Ovary (tissue), 9 donors: ENCODE measurements around the gene PLEKHH2. TPM values are rescaled to one million over a fixed set of nuclear protein-coding genes. Genes with fewer than 3 reads are reported as not detected.

ENCODE experiments used
- DNase-seq, 5 donors: peaks; one replicate each; pipeline ENCODE4 v3.0.0-alpha.2; 2019 to 2020
- H3K27ac ChIP-seq, 2 donors: fragments of 200-600 bp; one replicate each; pipeline versions ENCODE4 v1.5.1 to v1.8.0; 2019 to 2022
- H3K27me3 ChIP-seq: fragments of 200-600 bp; one replicate; pipeline ENCODE4 v1.8.0; 2022
- H3K36me3 ChIP-seq: fragments of 200-600 bp; sonication (generic); one replicate; pipeline ENCODE4 v1.5.1; 2019
- H3K4me1 ChIP-seq: one replicate; pipeline ENCODE4 v1.8.1; 2013; ENCODE audit warnings: mild to moderate bottlenecking, moderate library complexity; ENCODE audit not compliant: insufficient read depth
- H3K4me3 ChIP-seq: fragments of 200-600 bp; sonication (generic); one replicate; pipeline ENCODE4 v1.5.1; 2017
- H3K9me3 ChIP-seq, 2 donors: fragments of 200-600 bp in 1 of 2; sonication (generic) in 1 of 2; one replicate each; pipeline versions ENCODE4 v1.5.1 to v1.8.1; 2013 to 2019; ENCODE audit warnings: mild to moderate bottlenecking in 1 of 2, moderate library complexity in 1 of 2
- EP300 ChIP-seq: sonication (generic); formaldehyde crosslinking; IDR thresholded peaks from one replicate; pipeline ENCODE4 v1.6.1; 2017; ENCODE audit warnings: antibody characterized with exemption
- POLR2A ChIP-seq: fragments of 450-650 bp; IDR thresholded peaks from one replicate; pipeline ENCODE4 v1.6.1; 2017; ENCODE audit warnings: antibody characterized with exemption, mild to moderate bottlenecking, moderate library complexity
- WGBS, 3 donors: extraction: QIAGEN DNeasy Blood & Tissue Kit in 1 of 3; methylation state at CpG; one replicate each; pipeline versions ENCODE4 v1.1.5 to v1.1.7; 2013 to 2017; 5-methylcytosine and 5-hydroxymethylcytosine counted together
- intact Hi-C, 4 donors: fragments of 100-400 bp; cut with DNase I; formaldehyde crosslinking; loops; one replicate each; pipeline versions ENCODE4 v1.11.0 to v1.15.1; 2022 to 2023
- polyA plus RNA-seq, 2 donors: library from polyadenylated mRNA; stranded (reverse); fragments of 200-250 nt in 1 of 2; fragments of 350-450 nt in 1 of 2; fragmentation: Illumina TruSeq in 1 of 2; extraction: RNeasy Lipid Tissue Mini Kit (QIAGEN cat#74804) in 1 of 2; gene quantifications; one replicate each; pipeline ENCODE4 v1.2.3, GENCODE V29; 2013 to 2014
- small RNA-seq: library from RNA; depleted of rRNA; stranded (forward); fragments of <200 nt; gene quantifications from one replicate; pipeline ENCODE3, GENCODE V24; 2016
- total RNA-seq, 7 donors: library from RNA; depleted of rRNA in 2 of 7; stranded (reverse); fragments of >200 nt in 2 of 7; fragmentation: NEBNext Ultra II Directional in 3 of 7; extraction: Animal tissue kit (Norgen Biotek cat#: 25700) in 3 of 7; gene quantifications; one replicate each; pipeline versions ENCODE4 v1.1.0 to v1.2.4, GENCODE V29; 2016 to 2023
- TF ChIP-seq, protein P1 (sequence below), 3 donors: fragments of 450-650 bp in 2 of 3; fragments of 200-600 bp in 1 of 3; IDR thresholded peaks; one replicate each; pipeline versions ENCODE4 v1.5.1 to v1.8.0; 2016 to 2022; ENCODE audit warnings: antibody characterized with exemption in 3 of 3, mild to moderate bottlenecking in 1 of 3
- donor health status: DM: no; HTN: no; CAD: no; lungs with moderate emphysema.
- donor health status: DM: no; HTN: no; CAD: no.
- donor health status: Bipolar disorder and iron deficiency.
- donor health status: DM: yes; HTN: yes; CAD: no.
- donor health status: DM: no; HTN: no; CAD: no.
- donor health status: DM: yes; HTN: yes; CAD: no.

Gene PLEKHH2
- total and polyA plus RNA-seq, 9 donors: 15.8 to 66.5 (median 37.2) TPM

DNA sequence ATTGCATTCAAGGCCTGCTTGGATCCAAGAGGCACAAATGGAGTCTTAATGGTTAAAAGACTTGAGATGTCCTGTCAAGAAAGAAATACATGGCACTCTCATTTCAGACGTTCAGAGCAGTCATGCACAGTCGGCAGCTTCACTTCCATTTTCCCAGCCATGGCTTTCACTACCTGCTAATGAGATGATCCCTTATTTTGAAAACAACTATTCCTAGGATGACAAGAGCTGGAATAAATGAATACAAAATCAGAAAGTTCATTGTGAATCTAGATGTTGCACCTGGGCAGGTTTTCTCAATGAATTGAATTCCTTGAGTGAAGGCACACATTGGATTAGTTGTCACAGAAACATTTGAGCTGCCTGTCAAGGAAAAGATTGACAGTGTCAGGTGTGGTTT lies 175.9 kb downstream of the PLEKHH2 start:
- TF ChIP-seq POLR2A: no peak
- no peak for TF ChIP-seq EP300
- H3K27me3 ChIP-seq: no peaks in the 10 kb centered on the region
- H3K9me3 ChIP-seq: no peaks in the 10 kb centered on the region
- 52 to 62% (median 59%) methylated on average over 2 of the region's 2 CpGs for WGBS, 3 donors
- no peak overlapping the region for H3K4me3 ChIP-seq
- intact Hi-C loops: no loop called here
- H3K4me1 ChIP-seq: no peaks in the 10 kb centered on the region
- H3K27ac ChIP-seq: no peak overlapping the region
- no peaks in the 10 kb centered on the region for H3K36me3 ChIP-seq
- DNase-seq: no peak

DNA sequence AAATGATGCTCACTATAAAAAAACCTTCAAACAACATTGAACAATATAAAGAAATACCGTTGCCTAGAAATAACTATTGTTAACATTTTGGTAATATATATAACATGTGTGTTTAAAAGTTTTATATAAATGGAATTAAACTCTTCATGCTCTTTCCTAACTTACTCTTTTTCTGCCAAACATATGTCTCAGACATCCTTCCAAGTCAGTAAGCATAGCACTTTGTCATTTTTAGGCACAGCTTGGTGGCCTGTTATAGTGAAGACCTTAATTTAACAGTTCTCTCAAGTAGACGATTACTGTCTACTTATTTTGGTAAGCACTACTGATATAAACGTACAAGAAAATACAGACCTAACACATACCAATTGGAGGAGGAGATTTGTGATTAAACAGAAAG lies 177.7 kb downstream of the PLEKHH2 start:
- no peak for DNase-seq
- no peaks in the 10 kb centered on the region for H3K4me1 ChIP-seq
- H3K27me3 ChIP-seq: no peaks in the 10 kb centered on the region
- WGBS, 3 donors: 88 to 91% (median 90%) methylated on average over 3 of the region's 3 CpGs
- H3K36me3 ChIP-seq: no peaks in the 10 kb centered on the region
- H3K27ac ChIP-seq: no peak overlapping the region
- H3K4me3 ChIP-seq: no peak overlapping the region
- intact Hi-C loops: no loop called here
- no peaks in the 10 kb centered on the region for H3K9me3 ChIP-seq
- TF ChIP-seq EP300 (no peak), POLR2A (no peak)
- TF ChIP-seq, protein P1, sequence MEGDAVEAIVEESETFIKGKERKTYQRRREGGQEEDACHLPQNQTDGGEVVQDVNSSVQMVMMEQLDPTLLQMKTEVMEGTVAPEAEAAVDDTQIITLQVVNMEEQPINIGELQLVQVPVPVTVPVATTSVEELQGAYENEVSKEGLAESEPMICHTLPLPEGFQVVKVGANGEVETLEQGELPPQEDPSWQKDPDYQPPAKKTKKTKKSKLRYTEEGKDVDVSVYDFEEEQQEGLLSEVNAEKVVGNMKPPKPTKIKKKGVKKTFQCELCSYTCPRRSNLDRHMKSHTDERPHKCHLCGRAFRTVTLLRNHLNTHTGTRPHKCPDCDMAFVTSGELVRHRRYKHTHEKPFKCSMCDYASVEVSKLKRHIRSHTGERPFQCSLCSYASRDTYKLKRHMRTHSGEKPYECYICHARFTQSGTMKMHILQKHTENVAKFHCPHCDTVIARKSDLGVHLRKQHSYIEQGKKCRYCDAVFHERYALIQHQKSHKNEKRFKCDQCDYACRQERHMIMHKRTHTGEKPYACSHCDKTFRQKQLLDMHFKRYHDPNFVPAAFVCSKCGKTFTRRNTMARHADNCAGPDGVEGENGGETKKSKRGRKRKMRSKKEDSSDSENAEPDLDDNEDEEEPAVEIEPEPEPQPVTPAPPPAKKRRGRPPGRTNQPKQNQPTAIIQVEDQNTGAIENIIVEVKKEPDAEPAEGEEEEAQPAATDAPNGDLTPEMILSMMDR (IDR thresholded peaks at IDR 0.05): no peak

Small RNAs within 50 kb of the gene (small RNA-seq; reads per million reads assigned to genes)
- gene RF00019 (not detected), gene RN7SKP66 (not detected)

Other genes with a start within 250 kb of the PLEKHH2 start
- 10 to 100 TPM; 24.8 to 46.8 (median 31.6) TPM for gene THADA, start 41.2 kb upstream of the PLEKHH2 start, total RNA-seq
- 10 to 100 TPM; 14.0 to 20.5 TPM for gene THADA, start 41.2 kb upstream of the PLEKHH2 start, polyA plus RNA-seq
- gene C1GALT1C1L, start 39.2 kb downstream of the PLEKHH2 start, total RNA-seq: 1 to 10 TPM in 3 of 7 donors, under 1 TPM in 2, not detected in 2; 0.64 to 1.6 (median 1.2) TPM
- 1 to 10 TPM; 1.2 to 1.3 TPM for gene C1GALT1C1L, start 39.2 kb downstream of the PLEKHH2 start, polyA plus RNA-seq
- 10 to 100 TPM; 18.1 to 54.3 (median 31.6) TPM for gene DYNC2LI1, start 136.8 kb downstream of the PLEKHH2 start, total RNA-seq
- 10 to 100 TPM; 30.5 to 33.7 TPM for gene DYNC2LI1, start 136.8 kb downstream of the PLEKHH2 start, polyA plus RNA-seq
- under 1 TPM in 1 of 7 donors, not detected in 6; 0.10 TPM for gene ABCG5, start 201.6 kb downstream of the PLEKHH2 start, total RNA-seq
- gene ABCG5, start 201.6 kb downstream of the PLEKHH2 start, polyA plus RNA-seq: not detected
- gene ABCG8, start 201.7 kb downstream of the PLEKHH2 start, total RNA-seq: under 1 TPM in 2 of 7 donors, not detected in 5; 0.05 to 0.08 TPM
- gene ABCG8, start 201.7 kb downstream of the PLEKHH2 start, polyA plus RNA-seq: under 1 TPM in 1 of 2 donors, not detected in 1; 0.02 TPM